Effector CD8-positive, alpha-beta T cell (primary cell): ENCODE measurements around the gene ABHD2.
"Not testable (repeated sequence)": the region's sequence is repeated elsewhere in the genome, so short reads cannot be mapped to it uniquely, and the experiment has no call there.

ENCODE experiments used
- DNase-seq: peaks from one replicate; lab custom pipeline; 2025; lab: John Stamatoyannopoulos, UW

ABHD2 gene

DNA sequence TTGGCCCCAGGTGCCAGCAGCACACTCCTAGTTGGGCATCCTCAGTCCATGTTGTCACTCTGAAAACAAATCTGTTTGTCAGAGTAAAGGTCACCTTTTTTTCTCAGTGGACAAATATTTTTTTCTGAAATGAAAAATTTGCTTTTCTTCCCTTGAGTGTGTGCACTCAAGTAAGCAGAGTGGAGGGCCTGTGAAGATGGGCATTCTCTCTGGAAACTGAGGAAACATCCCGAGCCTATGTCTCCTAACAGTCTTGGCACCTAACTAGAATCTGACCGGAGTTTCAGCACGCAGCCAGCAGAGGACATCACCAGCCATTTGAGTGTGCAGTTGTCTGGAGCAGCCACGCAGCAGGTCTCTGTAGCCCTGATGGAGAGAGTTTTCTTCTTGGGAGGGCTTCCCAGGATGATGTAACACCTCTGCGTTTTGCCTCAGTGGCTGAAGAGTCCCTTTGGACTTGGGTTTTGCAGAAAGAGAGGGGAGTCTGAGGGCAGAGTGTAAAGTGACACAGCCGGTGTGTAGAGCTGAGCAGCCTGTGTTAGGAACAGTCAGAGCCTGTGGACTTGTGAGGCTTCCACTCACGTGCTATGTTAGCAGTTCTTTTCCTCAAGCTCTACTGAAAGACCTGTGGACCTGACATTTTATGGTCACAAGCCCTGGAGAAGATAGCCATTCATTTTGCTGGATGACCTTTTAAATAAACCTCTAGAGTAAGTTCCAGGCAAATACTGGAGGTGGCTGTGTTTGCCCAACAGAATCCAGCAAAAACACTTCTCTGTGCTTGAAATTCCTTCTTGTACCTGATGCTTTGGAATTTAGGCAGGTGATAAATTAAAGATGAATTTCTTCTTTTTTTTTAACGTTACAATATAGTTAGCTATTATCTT, 51.6 kb downstream of the ABHD2 start:
- DNase-seq, result no peak

DNA sequence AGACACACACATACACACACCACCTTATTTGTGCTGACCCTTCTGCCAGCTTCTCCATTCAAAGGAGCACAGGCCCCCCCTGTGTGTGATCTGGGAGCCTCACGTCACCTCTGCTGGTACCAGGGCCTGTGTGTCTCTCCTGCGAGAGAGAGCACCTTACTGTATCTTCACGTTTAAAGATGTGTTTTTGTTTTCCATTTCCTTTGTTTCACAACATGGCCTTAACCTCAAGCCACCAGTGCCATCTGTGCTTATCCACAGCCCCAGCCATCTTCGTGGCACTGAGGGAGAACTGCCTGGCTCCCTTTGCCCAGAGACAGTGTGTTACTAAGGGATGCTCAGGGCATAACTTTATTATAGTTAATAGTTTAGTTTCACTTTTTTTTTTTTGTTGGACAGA, 52.3 kb downstream of the ABHD2 start:
- DNase-seq, result no peak

DNA sequence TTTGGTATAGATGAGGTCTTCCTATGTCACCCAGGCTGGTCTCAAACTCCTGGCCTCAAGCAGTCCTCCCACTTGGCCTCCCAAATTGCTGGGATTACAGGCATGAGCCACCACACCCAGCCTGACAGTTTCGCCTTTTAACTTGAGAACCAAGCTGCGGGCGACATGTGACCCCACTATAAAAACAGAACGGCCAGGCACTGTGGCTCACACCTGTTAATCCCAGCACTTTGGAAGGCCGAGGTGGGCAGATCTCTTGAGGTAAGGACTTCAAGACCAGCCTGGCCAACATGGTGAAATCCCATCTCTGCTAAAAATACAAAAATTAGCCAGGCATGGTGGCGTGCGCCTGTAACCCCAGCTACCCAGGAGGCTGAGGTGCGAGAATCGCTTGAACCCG, 52.9 kb downstream of the ABHD2 start:
- DNase-seq, result not testable (repeated sequence)

DNA sequence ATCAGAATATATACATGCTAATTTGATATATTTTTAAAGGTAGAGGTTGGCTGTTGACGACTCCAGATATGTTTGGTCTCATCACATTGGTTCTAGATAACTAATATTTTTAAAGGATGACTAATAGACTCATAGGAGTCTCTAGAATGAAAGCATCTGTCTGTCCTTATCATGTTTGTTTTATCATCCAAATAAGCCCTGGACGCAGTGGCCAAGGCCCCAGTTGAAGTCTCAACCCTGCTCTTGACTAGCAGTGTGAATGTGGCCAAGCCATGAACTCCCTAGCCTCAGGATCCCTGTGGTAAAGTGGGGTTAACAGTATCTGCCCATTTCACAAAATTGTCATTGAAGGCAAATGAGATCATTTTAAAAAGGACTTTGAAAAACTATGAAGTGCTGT, 53.6 kb downstream of the ABHD2 start:
- DNase-seq, result no peak

DNA sequence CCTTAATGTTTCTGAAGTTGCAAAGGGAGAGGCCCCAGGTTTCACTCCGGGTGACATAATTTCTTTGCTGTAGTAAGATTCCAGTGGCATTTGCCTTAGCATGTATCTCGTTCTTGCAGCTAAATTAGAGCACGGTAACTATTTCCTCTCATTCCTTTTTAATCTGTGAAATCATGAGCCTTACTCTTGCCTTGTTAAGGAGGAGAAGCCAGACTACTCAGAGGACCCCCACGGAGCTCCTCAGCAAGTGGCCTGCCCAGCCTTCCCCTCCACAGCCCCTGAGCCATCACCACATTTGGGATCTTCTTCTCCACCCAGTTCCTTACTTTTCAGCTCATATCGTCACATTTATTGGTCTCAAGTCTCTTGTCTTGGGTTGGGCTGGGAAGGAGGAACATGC, 54.2 kb downstream of the ABHD2 start:
- no peak for DNase-seq

DNA sequence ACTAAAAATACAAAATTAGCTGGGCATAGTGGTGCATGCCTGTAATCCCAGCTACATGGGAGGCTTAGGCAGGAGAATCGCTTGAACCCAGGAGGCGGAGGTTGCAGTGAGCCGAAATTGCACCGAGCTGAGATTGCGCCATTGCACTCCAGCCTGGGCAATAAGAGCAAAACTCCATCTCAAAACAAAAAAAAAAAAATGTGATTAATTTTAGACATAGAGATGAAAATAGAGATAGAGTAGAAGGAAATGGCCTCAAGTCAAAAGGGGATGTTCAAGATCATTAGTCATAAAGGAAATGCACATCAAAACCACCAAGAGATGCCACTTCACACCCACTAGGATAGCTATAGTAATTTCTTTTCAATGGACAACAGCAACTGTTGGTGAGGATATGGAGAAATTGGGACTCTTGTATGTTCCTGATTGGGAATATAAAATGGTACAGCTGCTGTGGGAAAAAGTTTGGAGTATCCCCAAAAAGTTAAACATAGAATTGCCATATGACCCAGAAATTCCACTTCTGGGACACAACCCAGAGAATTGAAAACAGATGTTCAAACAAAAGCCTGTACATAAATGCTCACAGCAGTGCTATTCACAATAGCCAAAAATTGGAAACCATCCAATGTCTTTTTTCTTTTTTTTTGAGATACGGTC, 55.4 kb downstream of the ABHD2 start:
- DNase-seq, result no peak

DNA sequence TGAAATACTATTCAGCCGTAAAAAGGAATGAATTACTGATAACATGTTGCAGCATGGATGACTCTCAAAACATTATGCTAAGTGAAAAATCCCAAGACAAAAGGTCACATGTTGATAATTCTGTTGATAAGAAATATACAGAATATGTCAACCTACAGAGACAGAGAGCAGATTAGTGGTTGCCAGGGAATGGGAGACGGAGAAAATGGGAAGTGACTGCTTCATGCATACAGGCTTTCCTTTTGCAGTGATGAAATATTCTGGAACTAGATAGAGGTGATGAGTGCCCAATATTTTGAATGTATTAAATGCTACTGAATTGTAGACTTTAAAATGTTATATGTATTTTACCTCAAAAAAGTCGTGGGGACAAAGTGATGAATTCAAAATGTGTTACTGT, 56.2 kb downstream of the ABHD2 start:
- no peak for DNase-seq

DNA sequence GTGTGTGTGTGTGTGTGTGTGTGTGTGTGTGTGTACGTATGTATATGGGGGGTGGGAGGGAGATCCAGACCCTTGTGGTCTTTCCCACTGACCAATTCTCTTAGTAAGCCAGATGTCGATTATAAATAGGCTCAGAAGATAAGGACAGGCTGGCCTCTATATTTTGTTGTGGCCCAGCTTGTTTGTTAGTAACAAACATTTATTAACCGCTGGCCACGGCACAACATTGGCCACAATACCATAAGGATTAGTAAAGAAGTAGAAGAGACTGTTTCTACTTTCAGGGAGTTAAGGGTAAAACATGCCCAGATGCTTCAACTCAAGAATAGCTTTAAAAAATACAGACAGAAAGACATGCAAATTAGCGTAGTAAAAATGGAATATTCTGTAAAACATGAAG, 58.1 kb downstream of the ABHD2 start:
- no peak for DNase-seq

DNA sequence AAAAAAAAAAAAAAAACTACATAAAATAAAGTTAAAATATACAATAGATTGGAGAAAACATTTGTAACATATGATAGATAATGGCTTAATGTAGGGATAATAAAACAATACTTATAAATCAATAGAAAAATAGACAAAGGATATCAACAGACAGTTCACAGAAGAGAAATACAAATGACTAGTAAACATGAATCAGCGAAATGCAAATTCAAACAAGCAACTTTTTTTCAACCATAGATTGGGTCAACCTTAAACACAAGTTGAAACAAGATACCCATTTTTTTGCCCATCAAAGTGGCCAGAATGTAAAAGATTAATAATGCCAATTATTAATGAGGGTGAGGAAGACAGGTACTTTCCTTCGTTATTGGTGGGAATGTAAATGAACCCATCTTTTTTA, 59.9 kb downstream of the ABHD2 start:
- no peak for DNase-seq

DNA sequence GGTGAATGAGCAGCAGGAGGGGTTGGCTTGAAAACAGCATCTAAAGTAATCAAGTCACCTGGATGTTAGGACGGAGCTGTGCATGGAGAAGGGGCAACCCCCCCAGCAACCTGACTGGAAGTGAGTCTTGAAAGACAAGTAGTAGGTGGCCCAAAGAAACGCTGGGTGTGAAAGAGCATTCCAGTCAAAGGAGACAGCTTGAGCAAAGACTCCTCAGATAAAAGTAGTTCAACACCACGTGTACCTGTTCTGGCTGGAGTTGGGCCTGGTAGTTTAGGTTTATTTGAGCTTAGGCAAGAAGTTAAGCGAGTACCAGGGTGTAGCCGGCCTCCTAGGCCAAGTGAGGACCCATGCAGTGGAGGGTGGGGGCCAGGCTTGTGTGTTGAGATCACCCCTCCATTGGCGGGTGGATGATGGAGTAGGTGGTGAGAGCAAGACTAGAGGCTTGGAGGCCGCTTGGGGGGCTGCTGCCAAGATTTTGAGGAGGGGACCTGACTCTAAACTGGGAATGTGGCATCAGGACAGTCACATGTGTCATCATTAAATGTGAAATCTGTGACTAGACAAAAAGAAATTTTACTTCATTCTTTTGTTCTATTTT, 61.3 kb downstream of the ABHD2 start:
- DNase-seq, result no peak

DNA sequence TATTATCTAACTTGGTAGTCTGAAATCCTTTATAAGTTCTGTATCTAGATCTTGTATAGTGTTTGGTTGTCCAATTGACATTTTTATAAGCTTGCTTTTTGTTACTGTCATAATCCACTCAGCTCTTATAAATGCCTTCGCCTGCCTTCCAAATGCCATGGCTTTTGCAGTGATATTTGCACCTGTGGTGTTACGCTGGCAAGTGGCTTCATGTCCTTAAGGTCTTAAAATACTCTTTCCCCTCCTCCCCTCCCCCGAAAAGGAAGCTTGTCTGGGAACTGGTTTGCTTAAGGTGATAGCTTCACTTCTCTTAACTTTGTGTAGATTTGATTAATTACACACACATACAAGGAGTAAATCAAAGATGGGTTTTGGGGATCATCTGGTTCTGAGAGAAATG, 62.0 kb downstream of the ABHD2 start:
- DNase-seq, result no peak

DNA sequence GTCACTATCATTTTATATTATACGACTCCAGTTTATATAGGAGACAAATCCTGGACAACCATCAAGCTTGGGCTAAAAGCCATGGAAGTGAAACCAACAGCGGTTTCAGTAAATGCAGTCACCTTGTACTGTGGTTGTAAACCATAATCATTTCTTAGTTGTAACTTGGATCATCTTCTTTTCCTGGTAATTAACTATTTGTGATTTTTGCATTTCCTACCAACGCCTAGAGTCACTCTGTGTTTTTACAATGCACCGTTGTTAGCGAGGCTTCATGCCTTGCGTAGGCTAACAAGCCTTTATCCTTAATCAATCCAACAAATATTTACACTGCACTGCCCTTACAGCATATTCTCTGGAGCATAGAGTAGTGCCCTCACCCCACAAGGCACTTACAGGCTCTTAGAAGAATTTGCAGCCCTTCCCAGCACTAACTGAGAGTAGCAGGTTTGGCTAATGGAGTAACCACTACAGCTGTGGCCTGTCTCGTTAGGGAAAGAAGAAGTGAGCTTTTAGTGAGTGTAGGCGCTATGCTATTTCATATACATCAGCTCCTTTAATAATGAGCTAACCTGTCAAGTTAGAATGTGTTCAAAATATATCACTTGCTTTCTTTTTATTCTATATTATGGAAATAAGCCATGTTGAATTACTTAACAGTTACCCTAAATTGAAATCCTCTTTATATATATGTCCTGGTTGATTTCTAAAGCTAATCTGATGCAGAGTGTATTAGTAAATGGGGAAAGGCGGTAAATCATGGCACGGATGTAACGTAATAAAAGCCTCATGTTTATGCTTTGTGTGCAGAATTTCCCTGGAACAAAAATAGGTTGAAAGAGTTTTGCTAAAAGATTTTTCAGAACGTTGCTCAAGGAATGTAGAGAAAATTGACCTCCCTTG, 62.8 kb downstream of the ABHD2 start:
- no peak for DNase-seq

DNA sequence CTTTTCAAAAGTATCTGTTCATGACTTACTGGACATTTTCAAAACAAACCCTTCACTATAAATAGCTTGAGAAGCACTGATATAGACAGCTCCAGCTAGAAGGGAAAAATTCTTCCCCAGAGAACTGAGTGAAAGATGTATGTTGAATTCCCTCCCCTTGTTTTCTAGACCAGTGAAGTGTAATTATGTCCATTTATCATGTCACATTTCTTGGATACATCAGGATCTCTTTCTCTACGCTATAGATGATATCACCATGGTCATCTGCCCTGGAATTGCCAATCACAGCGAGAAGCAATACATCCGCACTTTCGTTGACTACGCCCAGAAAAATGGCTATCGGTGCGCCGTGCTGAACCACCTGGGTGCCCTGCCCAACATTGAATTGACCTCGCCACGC, 66.9 kb downstream of the ABHD2 start:
- DNase-seq, result no peak

DNA sequence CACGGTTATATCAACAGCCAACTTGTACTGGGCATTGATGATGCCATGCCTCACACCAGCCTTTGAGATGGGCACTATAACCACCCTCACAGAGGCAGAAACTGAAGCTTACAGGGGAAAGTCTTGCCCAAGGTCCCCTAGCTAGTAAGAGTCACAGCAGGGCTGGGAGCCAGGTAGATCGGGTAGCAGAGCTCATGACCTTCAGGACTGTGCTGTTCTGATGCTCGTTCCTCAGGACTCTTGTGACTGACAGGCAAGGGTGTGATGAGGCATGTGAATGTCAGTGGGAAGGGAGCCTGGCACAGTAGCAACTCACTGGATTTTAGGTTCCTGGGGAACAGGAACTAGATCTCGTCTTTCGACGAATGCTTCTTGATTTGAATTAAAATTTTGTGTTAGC, 67.4 kb downstream of the ABHD2 start:
- no peak for DNase-seq

DNA sequence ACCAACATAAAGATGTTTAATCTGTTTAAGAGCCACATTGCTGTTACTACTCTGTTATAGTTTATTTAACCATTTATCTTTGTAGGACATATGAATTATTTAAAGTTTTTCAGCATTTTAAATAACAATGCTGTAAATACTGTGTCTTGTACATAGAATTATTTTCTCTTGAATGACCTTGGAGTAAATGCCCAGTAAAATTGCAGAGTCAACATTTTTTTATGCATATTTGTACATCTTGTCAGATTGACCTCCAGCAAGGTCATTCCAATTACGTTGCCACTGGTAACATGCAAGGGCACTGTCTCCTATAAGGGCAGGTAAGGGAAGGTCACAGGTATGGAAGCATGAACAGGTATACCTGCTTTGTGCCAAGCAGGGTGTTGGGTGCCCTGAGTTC, 68.8 kb downstream of the ABHD2 start:
- no peak for DNase-seq

DNA sequence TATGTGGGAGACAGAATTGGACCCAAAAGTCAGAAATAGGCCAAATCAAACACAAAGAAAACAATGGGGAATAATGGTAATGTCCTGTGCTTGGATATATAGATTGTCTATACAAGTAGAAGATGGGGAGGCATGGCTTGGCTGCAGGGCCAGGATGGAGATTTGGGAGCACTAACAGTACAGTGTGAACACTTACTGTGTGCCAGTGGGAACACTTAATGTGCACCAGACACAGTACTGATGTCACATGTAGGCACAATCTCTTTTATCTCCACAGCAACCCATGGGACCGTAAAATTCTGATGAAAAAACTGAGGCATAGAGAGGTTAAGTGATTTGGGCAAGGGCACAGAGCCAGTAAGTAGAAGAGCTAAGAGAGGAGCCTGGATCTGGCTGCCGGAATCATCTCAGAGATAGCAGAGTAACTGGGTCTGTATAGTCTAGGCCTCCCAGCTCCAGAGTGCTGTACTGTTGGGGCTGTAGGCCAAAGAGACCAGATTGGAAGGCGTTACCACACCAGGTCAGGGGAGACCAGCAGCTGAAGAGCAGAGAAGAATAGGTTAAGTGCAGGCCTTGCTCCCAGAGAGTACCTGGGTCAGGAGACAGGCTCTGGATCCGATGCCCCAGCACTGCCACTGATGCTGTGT, 69.8 kb downstream of the ABHD2 start:
- no peak for DNase-seq

DNA sequence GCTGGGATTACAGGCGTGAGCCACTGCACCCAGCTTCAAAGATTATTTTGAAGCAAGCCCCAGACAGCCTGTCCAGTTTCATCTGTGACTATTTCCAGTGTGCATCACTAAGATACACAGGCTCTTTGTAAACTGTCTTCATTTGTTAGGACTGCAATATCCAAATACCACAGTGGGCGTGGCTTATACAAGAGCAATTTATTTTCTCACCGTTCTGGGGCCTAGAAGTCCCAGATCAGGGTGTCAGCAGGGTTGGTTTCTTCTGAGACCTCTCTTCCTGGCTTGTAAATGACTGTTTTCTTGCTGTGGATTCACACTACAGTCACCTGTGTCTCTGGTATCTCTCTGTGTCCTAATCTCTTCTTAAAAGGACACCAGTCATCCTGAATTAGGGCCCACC, 73.4 kb downstream of the ABHD2 start:
- no peak for DNase-seq

DNA sequence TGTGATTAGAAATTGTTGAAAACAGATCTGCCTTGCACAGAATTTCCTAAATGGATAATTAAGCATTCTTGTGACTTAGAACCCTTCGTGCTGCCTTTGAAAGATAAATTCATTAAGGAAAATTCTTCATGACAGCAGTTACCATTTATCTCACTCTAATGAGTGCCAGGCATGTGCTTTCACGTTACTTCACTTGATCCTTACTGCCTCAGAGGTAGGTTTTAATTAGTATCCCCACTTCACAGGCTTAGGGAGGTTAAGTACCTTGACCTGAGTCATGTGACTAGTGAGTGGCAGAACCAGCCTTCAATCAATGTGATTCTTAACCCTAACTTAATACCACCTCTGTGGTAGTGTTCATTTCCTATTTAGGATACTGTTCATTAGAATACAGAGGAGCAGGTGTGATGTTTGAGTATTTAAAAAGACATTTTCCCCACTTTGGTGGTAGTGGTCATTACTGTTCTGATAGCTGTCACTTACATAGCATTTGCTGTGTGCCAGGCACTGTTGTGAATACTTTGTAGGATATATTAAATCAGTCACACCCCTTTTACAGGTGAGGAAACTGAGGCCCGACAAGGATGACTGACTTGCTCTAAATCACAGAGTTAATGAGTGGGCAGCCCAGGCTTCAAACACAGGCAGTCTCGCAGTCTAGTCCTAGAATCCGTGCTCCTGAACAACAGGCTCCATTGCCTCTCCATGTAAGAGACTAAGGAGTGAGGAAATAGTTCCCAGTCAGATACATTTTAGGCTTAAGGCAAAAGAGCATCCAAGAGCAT, 75.2 kb downstream of the ABHD2 start:
- DNase-seq, result no peak

DNA sequence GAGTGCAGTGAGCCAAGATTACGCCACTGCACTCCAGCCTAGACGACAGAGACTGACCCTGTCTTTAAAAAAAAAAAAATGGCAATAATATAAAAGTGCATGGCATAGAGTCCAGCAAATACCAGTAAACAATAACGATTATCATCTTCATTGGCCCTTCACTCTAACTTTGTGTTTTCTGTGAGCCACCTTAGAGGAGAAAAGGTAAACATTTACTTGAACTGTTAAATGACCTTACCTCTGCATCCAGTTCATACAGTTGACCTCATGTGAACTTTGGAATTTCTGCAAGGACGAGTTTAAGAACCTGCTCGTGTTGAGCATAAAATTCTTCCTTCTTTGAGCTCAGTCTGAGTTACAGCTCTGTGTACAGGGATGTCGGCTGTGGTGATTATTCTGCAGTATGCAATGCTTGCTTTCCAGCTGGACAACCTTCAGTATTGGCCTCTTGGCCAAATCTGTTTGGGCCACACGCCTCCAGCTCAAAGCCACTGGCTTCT, 76.5 kb downstream of the ABHD2 start:
- no peak for DNase-seq

DNA sequence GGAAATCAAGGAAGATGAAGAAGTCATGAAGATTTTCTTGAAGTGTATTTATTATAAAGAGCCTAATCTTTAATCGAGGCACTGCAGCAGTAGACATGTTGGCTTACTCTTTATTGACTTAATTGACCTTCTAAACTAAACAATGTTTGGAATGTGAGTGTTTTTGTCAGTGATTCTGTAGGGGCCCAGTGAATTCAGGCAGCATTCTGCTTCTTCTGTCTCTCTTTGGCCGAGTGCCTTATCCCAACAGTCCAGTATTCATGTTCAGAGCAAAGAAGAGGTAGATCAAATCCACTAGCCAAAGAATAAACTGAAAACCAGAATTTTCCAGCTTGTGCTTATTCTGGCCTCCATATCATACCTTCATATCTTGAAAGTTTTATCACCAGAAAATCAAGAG, 77.4 kb downstream of the ABHD2 start:
- DNase-seq, result no peak
